Endodermal cell (in vitro differentiated cells): ENCODE measurements around the gene MACO1. TPM values are rescaled to one million over a fixed set of nuclear protein-coding genes. Genes with fewer than 3 reads are reported as not detected.
A peak's percentile ranks its signal among the peaks of the same experiment; 100 is the strongest.

Experiments
- DNase-seq: peaks from one replicate; pipeline ENCODE4 v3.0.0-alpha.2; 2017
- H3K27ac ChIP-seq: 2 replicates; pipeline ENCODE4 v1.5.1; 2013; ENCODE audit warnings: mild to moderate bottlenecking, low read depth, low read length, moderate library complexity
- H3K27me3 ChIP-seq: 2 replicates; pipeline ENCODE4 v1.6.1; 2013; ENCODE audit warnings: mild to moderate bottlenecking, low read length, moderate library complexity; ENCODE audit not compliant: insufficient read depth, control insufficient read depth, poor library complexity, severe bottlenecking
- H3K36me3 ChIP-seq: 2 replicates; pipeline ENCODE4 v1.7.0; 2013; ENCODE audit warnings: mild to moderate bottlenecking, low read length, moderate library complexity; ENCODE audit not compliant: control insufficient read depth, insufficient read depth
- H3K4me1 ChIP-seq: one replicate; pipeline ENCODE4 v1.7.0; 2013; ENCODE audit warnings: low read length; ENCODE audit not compliant: control insufficient read depth, insufficient read depth
- H3K4me3 ChIP-seq: 2 replicates; pipeline ENCODE4 v1.5.1; 2013; ENCODE audit warnings: mild to moderate bottlenecking, low read length, moderate library complexity
- H3K9ac ChIP-seq: 2 replicates; pipeline ENCODE4 v1.6.1; 2013; ENCODE audit warnings: mild to moderate bottlenecking, low read length, moderate library complexity; ENCODE audit not compliant: poor library complexity, severe bottlenecking; ENCODE audit errors: extremely low read depth
- H3K9me3 ChIP-seq: 2 replicates; pipeline ENCODE4 v1.6.1; 2013; ENCODE audit warnings: mild to moderate bottlenecking, low read length, moderate library complexity; ENCODE audit not compliant: control insufficient read depth
- H3K27ac Mint-ChIP-seq: 2 replicates; pipeline ENCODE4 v1.8.0; 2020; ENCODE audit warnings: mixed read lengths
- H3K27me3 Mint-ChIP-seq: 2 replicates; pipeline ENCODE4 v1.8.0; 2021; ENCODE audit warnings: mild to moderate bottlenecking, mixed read lengths; ENCODE audit not compliant: insufficient read depth
- H3K36me3 Mint-ChIP-seq: 2 replicates; pipeline ENCODE4 v1.8.0; 2020; ENCODE audit warnings: low read depth, mixed read lengths
- H3K4me1 Mint-ChIP-seq: 2 replicates; pipeline ENCODE4 v1.8.0; 2020; ENCODE audit warnings: mixed read lengths
- H3K4me3 Mint-ChIP-seq: 2 replicates; pipeline ENCODE4 v1.8.0; 2020; ENCODE audit warnings: mild to moderate bottlenecking, moderate library complexity, mixed read lengths
- H3K9me3 Mint-ChIP-seq: 2 replicates; pipeline ENCODE4 v1.8.0; 2020; ENCODE audit warnings: mild to moderate bottlenecking, mixed read lengths
- whole genome bisulfite sequencing, 2 experiments: methylation state at CpG; one replicate each; pipeline versions ENCODE4 v1.1.5 to v1.1.7; 2013; ENCODE audit warnings: missing lambda C conversion rate in 2 of 2, mixed read lengths in 1 of 2; ENCODE audit not compliant: insufficient coverage in 1 of 2, insufficient read length in 1 of 2; 5-methylcytosine and 5-hydroxymethylcytosine counted together
- total RNA-seq, 2 donors: library from RNA; stranded (reverse); fragmentation: NEBNext Ultra II Directional in 1 of 2; extraction: Animal tissue kit (Norgen Biotek cat#: 25700) in 1 of 2; gene quantifications; 2 replicates in 1 of 2; 3 replicates in 1 of 2; pipeline ENCODE4 v1.2.1, GENCODE V29; 2021
- TF ChIP-seq, protein P1 (sequence below): fragments of 200-600 bp; sonication (generic); conservative IDR thresholded peaks from 2 replicates; pipeline ENCODE4 v1.5.0; 2021; ENCODE audit warnings: antibody characterized with exemption, mild to moderate bottlenecking

The MACO1 gene
- total RNA-seq, 2 donors from 2014 or later: 13.1 to 14.1 TPM

DNA sequence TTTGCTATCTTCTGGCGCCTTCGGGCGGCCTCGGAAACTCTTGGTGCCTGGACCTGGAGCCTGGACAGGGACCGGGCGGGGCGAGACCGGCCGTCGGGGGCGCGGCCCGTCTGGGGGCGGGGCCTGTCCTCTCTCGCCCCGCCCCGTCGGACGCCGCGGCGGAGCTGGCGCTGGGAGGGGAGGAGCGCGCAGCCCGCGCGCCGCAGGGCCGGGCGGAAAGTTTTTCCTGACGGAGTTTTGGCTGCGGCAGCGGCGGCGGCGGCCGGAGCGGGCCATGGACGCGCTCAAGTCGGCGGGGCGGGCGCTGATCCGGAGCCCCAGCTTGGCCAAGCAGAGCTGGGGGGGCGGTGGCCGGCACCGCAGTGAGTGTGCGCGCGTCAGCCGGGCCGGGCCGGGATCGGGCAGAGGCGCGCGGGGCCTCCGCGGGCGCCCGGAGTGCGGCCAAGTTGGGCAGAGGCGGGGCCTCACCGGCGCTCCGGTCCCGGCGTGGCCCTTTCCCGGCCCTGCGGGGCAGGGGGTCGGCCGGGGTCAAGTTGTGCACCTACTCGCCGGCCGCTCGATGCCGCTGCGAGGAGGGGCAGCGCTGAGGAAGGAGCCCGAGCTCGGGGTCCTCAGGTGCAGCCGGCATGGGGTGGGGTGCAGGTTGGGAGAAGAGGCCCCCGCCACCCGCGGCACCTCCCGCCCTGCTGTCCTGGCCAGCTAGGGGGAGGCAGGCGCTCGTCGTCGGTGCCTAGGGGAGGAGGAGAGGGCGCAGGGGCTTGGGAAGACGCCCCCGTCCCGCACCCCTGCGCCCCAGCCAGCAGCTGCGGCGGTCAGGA lies 112.9 kb downstream of the MACO1 start, which contains the start of gene LDLRAP1:
LDLRAP1 (plus strand) TSS at position 182 of the 818 bp plus-strand sequence; CDS start at position 275, 93 bp downstream.
- Mint-ChIP-seq H3K9me3 (no peaks in the 10 kb centered on the region), H3K4me3 (peak within 1 kb of the TSS; percentile 62), H3K36me3 (no peaks in the 10 kb centered on the region), H3K27ac (no peak within 1 kb of the TSS), H3K27me3 (peaks cover 5% of the 10 kb centered on the region), H3K4me1 (peaks cover 5% of the 10 kb centered on the region)
- Histone ChIP-seq H3K36me3 (no peaks in the 10 kb centered on the region), H3K4me1 (no peaks in the 10 kb centered on the region), H3K27me3 (no peaks in the 10 kb centered on the region), H3K4me3 (peak within 1 kb of the TSS; percentile 76), H3K9me3 (no peaks in the 10 kb centered on the region), H3K27ac (no peak within 1 kb of the TSS), H3K9ac (peak within 1 kb of the TSS; percentile 41)
- WGBS, 2 experiments: 1 to 2% methylated on average over 25 to 99 of the region's 99 CpGs
- TF ChIP-seq, protein P1, sequence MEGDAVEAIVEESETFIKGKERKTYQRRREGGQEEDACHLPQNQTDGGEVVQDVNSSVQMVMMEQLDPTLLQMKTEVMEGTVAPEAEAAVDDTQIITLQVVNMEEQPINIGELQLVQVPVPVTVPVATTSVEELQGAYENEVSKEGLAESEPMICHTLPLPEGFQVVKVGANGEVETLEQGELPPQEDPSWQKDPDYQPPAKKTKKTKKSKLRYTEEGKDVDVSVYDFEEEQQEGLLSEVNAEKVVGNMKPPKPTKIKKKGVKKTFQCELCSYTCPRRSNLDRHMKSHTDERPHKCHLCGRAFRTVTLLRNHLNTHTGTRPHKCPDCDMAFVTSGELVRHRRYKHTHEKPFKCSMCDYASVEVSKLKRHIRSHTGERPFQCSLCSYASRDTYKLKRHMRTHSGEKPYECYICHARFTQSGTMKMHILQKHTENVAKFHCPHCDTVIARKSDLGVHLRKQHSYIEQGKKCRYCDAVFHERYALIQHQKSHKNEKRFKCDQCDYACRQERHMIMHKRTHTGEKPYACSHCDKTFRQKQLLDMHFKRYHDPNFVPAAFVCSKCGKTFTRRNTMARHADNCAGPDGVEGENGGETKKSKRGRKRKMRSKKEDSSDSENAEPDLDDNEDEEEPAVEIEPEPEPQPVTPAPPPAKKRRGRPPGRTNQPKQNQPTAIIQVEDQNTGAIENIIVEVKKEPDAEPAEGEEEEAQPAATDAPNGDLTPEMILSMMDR: no peak
- DNase-seq: peak; percentile 91

DNA sequence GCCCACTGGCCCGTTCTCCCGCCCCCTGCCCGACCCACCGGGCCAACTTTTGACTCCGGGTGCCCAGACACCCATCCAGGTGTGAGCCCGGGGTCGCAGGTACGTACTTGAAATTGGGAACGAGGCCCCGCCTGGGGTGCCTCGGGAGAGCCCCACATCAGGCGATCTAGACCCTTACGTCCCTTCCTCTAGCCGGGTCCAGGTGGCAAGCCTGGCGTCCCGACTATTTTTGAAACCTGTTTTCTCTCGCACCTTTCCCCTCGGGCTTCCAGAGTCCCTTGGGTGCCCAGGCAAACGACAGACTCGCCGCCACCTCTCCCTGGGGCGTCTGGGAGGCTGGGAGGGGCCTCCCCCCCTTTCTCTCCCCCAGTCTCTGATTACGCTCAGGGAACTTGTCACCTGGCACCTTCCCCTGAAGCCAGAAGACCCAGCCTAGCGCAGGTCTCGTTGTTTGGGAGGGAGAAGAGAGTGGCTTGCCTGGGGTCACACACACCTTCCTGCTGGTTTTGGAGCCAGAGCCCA lies 113.6 kb downstream of the MACO1 start:
- H3K27me3 ChIP-seq: no peaks in the 10 kb centered on the region
- peak overlapping the region; percentile 62 for H3K4me3 Mint-ChIP-seq
- DNase-seq: peak; percentile 64
- H3K36me3 Mint-ChIP-seq: no peaks in the 10 kb centered on the region
- TF ChIP-seq, protein P1: no peak
- H3K4me1 ChIP-seq: no peaks in the 10 kb centered on the region
- no peak overlapping the region for H3K9ac ChIP-seq
- H3K4me1 Mint-ChIP-seq: peaks cover 5% of the 10 kb centered on the region
- peaks cover 5% of the 10 kb centered on the region for H3K27me3 Mint-ChIP-seq
- H3K9me3 Mint-ChIP-seq: no peaks in the 10 kb centered on the region
- no peak overlapping the region for H3K27ac ChIP-seq
- H3K36me3 ChIP-seq: no peaks in the 10 kb centered on the region
- H3K4me3 ChIP-seq: peak overlapping the region; percentile 76
- 23 to 24% methylated on average over 15 to 25 of the region's 25 CpGs for WGBS, 2 experiments
- no peak overlapping the region for H3K27ac Mint-ChIP-seq
- H3K9me3 ChIP-seq: no peaks in the 10 kb centered on the region

DNA sequence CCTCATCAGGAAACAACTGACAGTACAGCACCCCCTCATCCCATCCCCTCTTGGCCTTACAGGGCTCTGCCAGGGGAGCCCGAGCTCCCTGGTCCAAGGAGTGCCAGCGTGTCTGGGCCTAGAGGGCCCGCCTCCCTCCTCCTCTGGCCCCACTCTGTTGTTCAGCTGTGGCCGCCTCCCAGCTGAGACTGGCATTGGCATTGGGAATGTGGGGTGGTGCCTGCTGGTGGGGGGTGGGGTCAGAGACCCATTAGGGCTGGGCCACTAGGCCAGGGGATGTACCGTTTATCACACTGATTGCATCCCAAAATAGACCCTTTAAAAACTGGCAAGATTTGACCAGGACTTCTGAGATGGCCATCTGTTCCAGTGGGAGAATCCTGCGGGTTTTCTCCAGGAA lies 114.1 kb downstream of the MACO1 start:
- Histone ChIP-seq H3K9me3 (no peaks in the 10 kb centered on the region), H3K4me3 (peak overlapping the region; percentile 76), H3K9ac (no peak overlapping the region), H3K27me3 (no peaks in the 10 kb centered on the region), H3K36me3 (no peaks in the 10 kb centered on the region), H3K4me1 (peaks cover 1% of the 10 kb centered on the region), H3K27ac (no peak overlapping the region)
- Mint-ChIP-seq H3K4me1 (peaks cover 7% of the 10 kb centered on the region), H3K9me3 (no peaks in the 10 kb centered on the region), H3K27me3 (peaks cover 5% of the 10 kb centered on the region), H3K4me3 (peak overlapping the region; percentile 62), H3K27ac (no peak overlapping the region), H3K36me3 (no peaks in the 10 kb centered on the region)
- no peak for DNase-seq
- 82 to 92% methylated on average over 2 to 6 of the region's 6 CpGs for WGBS, 2 experiments
- TF ChIP-seq, protein P1: no peak
